Esophagus muscularis mucosa (tissue), 4 donors: ENCODE results near the gene PET100. TPM values are rescaled to one million over a fixed set of nuclear protein-coding genes. Genes with fewer than 3 reads are reported as not detected.

ENCODE experiments used
- DNase-seq: peaks from one replicate; pipeline ENCODE4 v3.0.0-alpha.2; 2017; ENCODE audit errors: extremely low spot score
- H3K27ac ChIP-seq, 4 donors: fragments of 200-600 bp; sonication (generic); replicated peaks in 1 of 4; 1 replicate in 3 of 4; 2 replicates in 1 of 4; pipeline ENCODE4 v1.5.1; 2016 to 2019; ENCODE audit warnings: mild to moderate bottlenecking in 1 of 4
- H3K27me3 ChIP-seq, 4 donors: fragments of 200-600 bp; sonication (generic); one replicate each; pipeline versions ENCODE4 v1.5.1 to v1.6.0; 2016 to 2019
- H3K36me3 ChIP-seq, 4 donors: fragments of 200-600 bp; sonication (generic); one replicate each; pipeline ENCODE4 v1.5.1; 2016 to 2019
- H3K4me1 ChIP-seq, 4 donors: fragments of 200-600 bp; sonication (generic); one replicate each; pipeline ENCODE4 v1.5.1; 2016 to 2019
- H3K4me3 ChIP-seq, 4 donors: fragments of 200-600 bp; sonication (generic); 1 replicate in 2 of 4; 2 replicates in 2 of 4; pipeline ENCODE4 v1.5.1; 2016 to 2019; ENCODE audit warnings: mild to moderate bottlenecking in 4 of 4, moderate library complexity in 1 of 4
- H3K9me3 ChIP-seq, 4 donors: fragments of 200-600 bp; sonication (generic); 1 replicate in 3 of 4; 2 replicates in 1 of 4; pipeline ENCODE4 v1.5.1; 2016 to 2019
- EP300 ChIP-seq: sonication (generic); formaldehyde crosslinking; IDR thresholded peaks from one replicate; pipeline ENCODE4 v1.6.1; 2017; ENCODE audit warnings: antibody characterized with exemption
- POLR2A ChIP-seq: fragments of 450-650 bp; IDR thresholded peaks from one replicate; pipeline ENCODE4 v1.6.1; 2017; ENCODE audit warnings: antibody characterized with exemption, moderate library complexity, mild to moderate bottlenecking, low read depth
- POLR2AphosphoS5 ChIP-seq, 2 donors: sonication (generic); formaldehyde crosslinking; IDR thresholded peaks; one replicate each; pipeline ENCODE4 v1.6.1; 2017; ENCODE audit warnings: antibody characterized with exemption in 2 of 2
- WGBS: methylation state at CpG from one replicate; pipeline ENCODE4 v1.1.5; 2018; 5-methylcytosine and 5-hydroxymethylcytosine counted together
- intact Hi-C: fragments of 100-400 bp; cut with DNase I; formaldehyde crosslinking; loops from one replicate; pipeline ENCODE4 v1.15.1; 2023
- small RNA-seq, 3 donors: library from RNA; depleted of rRNA; stranded (forward); fragments of <200 nt; gene quantifications; one replicate each; pipeline ENCODE3, GENCODE V24; 2016
- total RNA-seq, 4 donors: library from RNA; depleted of rRNA; stranded (reverse); fragments of >200 nt; gene quantifications; one replicate each; pipeline versions ENCODE4 v1.1.0 to v1.2.1, GENCODE V29; 2016
- TF ChIP-seq, protein P1 (sequence below), 3 experiments: fragments of 200-600 bp in 2 of 3; fragments of 450-650 bp in 1 of 3; sonication (generic) in 2 of 3; IDR thresholded peaks; one replicate each; pipeline ENCODE4 v1.5.1; 2017 to 2019; ENCODE audit warnings: antibody characterized with exemption in 3 of 3, mild to moderate bottlenecking in 2 of 3, moderate library complexity in 1 of 3

PET100 gene
- total RNA-seq, 4 donors from 2014 or later: 19.5 to 80.9 (median 26.2) TPM

- Histone ChIP-seq H3K36me3 (peaks cover 0 to 30% (median 24%) of the 10 kb centered on the region in 4 donors), H3K9me3 (no peaks in the 10 kb centered on the region), H3K27ac (peak overlapping the region in 1 of 4 donors; percentile 90), H3K4me1 (peaks cover 10 to 29% (median 22%) of the 10 kb centered on the region in 4 donors), H3K4me3 (peak overlapping the region; percentile 75 to 100 (median 88)), H3K27me3 (peaks cover 0 to 54% (median 3%) of the 10 kb centered on the region in 4 donors)
- TF ChIP-seq, protein P1, sequence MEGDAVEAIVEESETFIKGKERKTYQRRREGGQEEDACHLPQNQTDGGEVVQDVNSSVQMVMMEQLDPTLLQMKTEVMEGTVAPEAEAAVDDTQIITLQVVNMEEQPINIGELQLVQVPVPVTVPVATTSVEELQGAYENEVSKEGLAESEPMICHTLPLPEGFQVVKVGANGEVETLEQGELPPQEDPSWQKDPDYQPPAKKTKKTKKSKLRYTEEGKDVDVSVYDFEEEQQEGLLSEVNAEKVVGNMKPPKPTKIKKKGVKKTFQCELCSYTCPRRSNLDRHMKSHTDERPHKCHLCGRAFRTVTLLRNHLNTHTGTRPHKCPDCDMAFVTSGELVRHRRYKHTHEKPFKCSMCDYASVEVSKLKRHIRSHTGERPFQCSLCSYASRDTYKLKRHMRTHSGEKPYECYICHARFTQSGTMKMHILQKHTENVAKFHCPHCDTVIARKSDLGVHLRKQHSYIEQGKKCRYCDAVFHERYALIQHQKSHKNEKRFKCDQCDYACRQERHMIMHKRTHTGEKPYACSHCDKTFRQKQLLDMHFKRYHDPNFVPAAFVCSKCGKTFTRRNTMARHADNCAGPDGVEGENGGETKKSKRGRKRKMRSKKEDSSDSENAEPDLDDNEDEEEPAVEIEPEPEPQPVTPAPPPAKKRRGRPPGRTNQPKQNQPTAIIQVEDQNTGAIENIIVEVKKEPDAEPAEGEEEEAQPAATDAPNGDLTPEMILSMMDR (IDR thresholded peaks at IDR 0.05): no peak
- TF ChIP-seq EP300 (no peak), POLR2A (no peak), POLR2AphosphoS5 (IDR thresholded peaks at IDR 0.05) (no peak)
- 54% methylated on average over 22 of the region's 22 CpGs for WGBS
- no peak for DNase-seq
- intact Hi-C loops: loop anchor here (5.0 to 10.0 kb wide), 2 partner anchors 115 to 328 kb away; no protein-coding TSS in a partner anchor
Observed at GRCh38 chr19:7679771-7680605, 50.4 kb downstream of the PET100 start.

GRCh38 chr19:7680606-7681339 lies 51.2 kb downstream of the PET100 start, which contains the start of gene TRAPPC5:
Gene TRAPPC5 (plus strand): TSS chr19:7680833. CDS start chr19:7682254, 1,421 bp downstream.
- Histone ChIP-seq H3K4me3 (peak within 1 kb of the TSS; percentile 75 to 100 (median 88)), H3K4me1 (peaks cover 10 to 29% (median 22%) of the 10 kb centered on the region in 4 donors), H3K27me3 (peaks cover 0 to 46% (median 3%) of the 10 kb centered on the region in 4 donors), H3K36me3 (peaks cover 0 to 36% (median 27%) of the 10 kb centered on the region in 4 donors), H3K27ac (peak within 1 kb of the TSS; percentile 78 to 90 (median 84)), H3K9me3 (no peaks in the 10 kb centered on the region)
- DNase-seq: no peak
- WGBS: 0% methylated on average over 2 of the region's 79 CpGs
- intact Hi-C loops: loop anchor here (1.0 to 10.0 kb wide), 3 partner anchors 28 to 328 kb away; no protein-coding TSS in a partner anchor
- peak; percentile 75 to 84 for TF ChIP-seq POLR2AphosphoS5 (IDR thresholded peaks at IDR 0.05)
- no peak for TF ChIP-seq EP300
- TF ChIP-seq POLR2A: no peak
- TF ChIP-seq, protein P1 (IDR thresholded peaks at IDR 0.05): peak; percentile 99 to 100 (median 99)

Small RNA genes within 50 kb of the gene (small RNA-seq; reads per million reads assigned to genes)
- gene MIR6792: 0 reads per million in 3 donors

Other genes with a start within 250 kb of the PET100 start
- 1 to 10 TPM; 1.7 to 5.3 (median 3.7) TPM for gene PEX11G, start 140.8 kb upstream of the PET100 start, total RNA-seq
- gene ZNF358, start 113.7 kb upstream of the PET100 start, total RNA-seq: 100 to 1,000 TPM in 3 of 4 donors, 10 to 100 TPM in 1; 95.4 to 168 (median 137) TPM
- gene MCOLN1, start 107.2 kb upstream of the PET100 start, total RNA-seq: 10 to 100 TPM; 11.3 to 20.7 (median 14.4) TPM
- 100 to 1,000 TPM in 2 of 4 donors, 10 to 100 TPM in 2; 58.1 to 156 (median 85.7) TPM for gene PNPLA6, start 94.1 kb upstream of the PET100 start, total RNA-seq
- under 1 TPM; 0.11 to 0.42 (median 0.18) TPM for gene CAMSAP3, start 33.9 kb upstream of the PET100 start, total RNA-seq
- gene XAB2, start 248 bp upstream of the PET100 start, total RNA-seq: 10 to 100 TPM; 32.0 to 56.2 (median 44.5) TPM
- not detected for gene PCP2, start 3.9 kb downstream of the PET100 start, total RNA-seq
- 10 to 100 TPM in 3 of 4 donors, 1 to 10 TPM in 1; 7.2 to 14.4 (median 11.7) TPM for gene STXBP2, start 7.3 kb downstream of the PET100 start, total RNA-seq
- gene RETN, start 39.3 kb downstream of the PET100 start, total RNA-seq: 1 to 10 TPM in 1 of 4 donors, not detected in 3; 1.3 TPM
- gene MCEMP1, start 47.3 kb downstream of the PET100 start, total RNA-seq: 1 to 10 TPM in 1 of 4 donors, under 1 TPM in 2, not detected in 1; 0.34 to 2.0 (median 0.42) TPM
- 10 to 100 TPM; 12.5 to 84.7 (median 64.8) TPM for gene TRAPPC5, start 51.0 kb downstream of the PET100 start, total RNA-seq
- gene FCER2, start 72.3 kb downstream of the PET100 start, total RNA-seq: under 1 TPM in 1 of 4 donors, not detected in 3; 0.29 TPM
- 1 to 10 TPM in 3 of 4 donors, under 1 TPM in 1; 0.75 to 2.5 (median 1.8) TPM for gene CLEC4G, start 102.3 kb downstream of the PET100 start, total RNA-seq
- 10 to 100 TPM in 1 of 4 donors, 1 to 10 TPM in 3; 4.0 to 13.1 (median 8.4) TPM for gene CD209, start 117.7 kb downstream of the PET100 start, total RNA-seq
- not detected for gene CLEC4M, start 133.4 kb downstream of the PET100 start, total RNA-seq
- 10 to 100 TPM; 19.9 to 42.0 (median 29.2) TPM for gene EVI5L, start 200.4 kb downstream of the PET100 start, total RNA-seq
- under 1 TPM in 1 of 4 donors, not detected in 3; 0.52 TPM for gene PRR36, start 244.6 kb downstream of the PET100 start, total RNA-seq